ENCODE measurements around the gene SHE. TPM values are rescaled to one million over a fixed set of nuclear protein-coding genes. Genes with fewer than 3 reads are reported as not detected.

Gene SHE
- polyA plus RNA-seq, 1 donor from 2014 or later = 0.04 TPM

DNA sequence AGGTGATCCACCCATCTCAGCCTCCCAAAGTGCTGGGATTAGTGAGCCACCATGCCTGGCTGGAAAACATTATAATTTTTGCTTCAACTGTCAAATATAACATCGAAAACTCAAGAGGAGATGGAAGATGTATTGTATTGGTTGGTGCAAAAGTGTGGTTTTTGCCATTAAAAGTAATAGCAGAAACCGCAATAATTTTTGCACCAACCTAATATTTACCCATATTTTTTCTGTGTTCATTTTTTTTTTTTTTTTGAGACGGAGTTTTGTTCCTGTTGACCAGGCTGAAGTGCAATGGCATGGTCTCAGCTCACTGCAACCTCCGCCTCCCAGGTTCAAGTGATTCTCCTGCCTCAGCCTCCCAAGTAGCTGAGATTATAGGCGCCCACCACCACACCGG is 27.1 kb upstream of the SHE start:
- Histone ChIP-seq H4K20me1 (ENCODE audit: insufficient read depth) (no peaks in the 10 kb centered on the region), H3K27ac (ENCODE audit: low read length) (no peak overlapping the region), H3K9me3 (ENCODE audit: low read length) (no peaks in the 10 kb centered on the region), H3K9ac (ENCODE audit: low read length) (no peak overlapping the region), H3K79me2 (replicated peaks; ENCODE audit: insufficient read depth, low read length) (no peaks in the 10 kb centered on the region), H3F3A (ENCODE audit: insufficient read depth, low read length, poor library complexity, severe bottlenecking) (no peaks in the 10 kb centered on the region), H3K27me3 (ENCODE audit: insufficient read depth, low read depth, low read length) (no peaks in the 10 kb centered on the region), H3K4me2 (ENCODE audit: low read length) (no peak overlapping the region), H3K9me2 (ENCODE audit: insufficient read depth, low read length) (no peaks in the 10 kb centered on the region), H3K4me3 (ENCODE audit: low read length) (no peak overlapping the region), H2AFZ (ENCODE audit: low read depth, low read length) (no peak overlapping the region), H3K36me3 (ENCODE audit: insufficient read depth, low read length) (no peaks in the 10 kb centered on the region)
- no peak for TF ChIP-seq EZH2 (IDR thresholded peaks at IDR 0.05; ENCODE audit: borderline replicate concordance, insufficient read depth, low read length, poor library complexity, severe bottlenecking)
- TF ChIP-seq POLR2AphosphoS5 (IDR thresholded peaks at IDR 0.05) = no peak
- TF ChIP-seq, protein P1, sequence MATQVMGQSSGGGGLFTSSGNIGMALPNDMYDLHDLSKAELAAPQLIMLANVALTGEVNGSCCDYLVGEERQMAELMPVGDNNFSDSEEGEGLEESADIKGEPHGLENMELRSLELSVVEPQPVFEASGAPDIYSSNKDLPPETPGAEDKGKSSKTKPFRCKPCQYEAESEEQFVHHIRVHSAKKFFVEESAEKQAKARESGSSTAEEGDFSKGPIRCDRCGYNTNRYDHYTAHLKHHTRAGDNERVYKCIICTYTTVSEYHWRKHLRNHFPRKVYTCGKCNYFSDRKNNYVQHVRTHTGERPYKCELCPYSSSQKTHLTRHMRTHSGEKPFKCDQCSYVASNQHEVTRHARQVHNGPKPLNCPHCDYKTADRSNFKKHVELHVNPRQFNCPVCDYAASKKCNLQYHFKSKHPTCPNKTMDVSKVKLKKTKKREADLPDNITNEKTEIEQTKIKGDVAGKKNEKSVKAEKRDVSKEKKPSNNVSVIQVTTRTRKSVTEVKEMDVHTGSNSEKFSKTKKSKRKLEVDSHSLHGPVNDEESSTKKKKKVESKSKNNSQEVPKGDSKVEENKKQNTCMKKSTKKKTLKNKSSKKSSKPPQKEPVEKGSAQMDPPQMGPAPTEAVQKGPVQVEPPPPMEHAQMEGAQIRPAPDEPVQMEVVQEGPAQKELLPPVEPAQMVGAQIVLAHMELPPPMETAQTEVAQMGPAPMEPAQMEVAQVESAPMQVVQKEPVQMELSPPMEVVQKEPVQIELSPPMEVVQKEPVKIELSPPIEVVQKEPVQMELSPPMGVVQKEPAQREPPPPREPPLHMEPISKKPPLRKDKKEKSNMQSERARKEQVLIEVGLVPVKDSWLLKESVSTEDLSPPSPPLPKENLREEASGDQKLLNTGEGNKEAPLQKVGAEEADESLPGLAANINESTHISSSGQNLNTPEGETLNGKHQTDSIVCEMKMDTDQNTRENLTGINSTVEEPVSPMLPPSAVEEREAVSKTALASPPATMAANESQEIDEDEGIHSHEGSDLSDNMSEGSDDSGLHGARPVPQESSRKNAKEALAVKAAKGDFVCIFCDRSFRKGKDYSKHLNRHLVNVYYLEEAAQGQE (IDR thresholded peaks at IDR 0.05; ENCODE audit: borderline replicate concordance) = no peak
- TF ChIP-seq SMC3 (conservative IDR thresholded peaks at IDR 0.05; ENCODE audit: poor library complexity) = no peak
- TF ChIP-seq, protein P2, sequence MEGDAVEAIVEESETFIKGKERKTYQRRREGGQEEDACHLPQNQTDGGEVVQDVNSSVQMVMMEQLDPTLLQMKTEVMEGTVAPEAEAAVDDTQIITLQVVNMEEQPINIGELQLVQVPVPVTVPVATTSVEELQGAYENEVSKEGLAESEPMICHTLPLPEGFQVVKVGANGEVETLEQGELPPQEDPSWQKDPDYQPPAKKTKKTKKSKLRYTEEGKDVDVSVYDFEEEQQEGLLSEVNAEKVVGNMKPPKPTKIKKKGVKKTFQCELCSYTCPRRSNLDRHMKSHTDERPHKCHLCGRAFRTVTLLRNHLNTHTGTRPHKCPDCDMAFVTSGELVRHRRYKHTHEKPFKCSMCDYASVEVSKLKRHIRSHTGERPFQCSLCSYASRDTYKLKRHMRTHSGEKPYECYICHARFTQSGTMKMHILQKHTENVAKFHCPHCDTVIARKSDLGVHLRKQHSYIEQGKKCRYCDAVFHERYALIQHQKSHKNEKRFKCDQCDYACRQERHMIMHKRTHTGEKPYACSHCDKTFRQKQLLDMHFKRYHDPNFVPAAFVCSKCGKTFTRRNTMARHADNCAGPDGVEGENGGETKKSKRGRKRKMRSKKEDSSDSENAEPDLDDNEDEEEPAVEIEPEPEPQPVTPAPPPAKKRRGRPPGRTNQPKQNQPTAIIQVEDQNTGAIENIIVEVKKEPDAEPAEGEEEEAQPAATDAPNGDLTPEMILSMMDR (IDR thresholded peaks at IDR 0.05; ENCODE audit: poor library complexity, severe bottlenecking) = no peak
- no peak for TF ChIP-seq RAD21 (conservative IDR thresholded peaks at IDR 0.05)
- TF ChIP-seq TAF1 (IDR thresholded peaks at IDR 0.05; ENCODE audit: low read depth) = no peak

DNA sequence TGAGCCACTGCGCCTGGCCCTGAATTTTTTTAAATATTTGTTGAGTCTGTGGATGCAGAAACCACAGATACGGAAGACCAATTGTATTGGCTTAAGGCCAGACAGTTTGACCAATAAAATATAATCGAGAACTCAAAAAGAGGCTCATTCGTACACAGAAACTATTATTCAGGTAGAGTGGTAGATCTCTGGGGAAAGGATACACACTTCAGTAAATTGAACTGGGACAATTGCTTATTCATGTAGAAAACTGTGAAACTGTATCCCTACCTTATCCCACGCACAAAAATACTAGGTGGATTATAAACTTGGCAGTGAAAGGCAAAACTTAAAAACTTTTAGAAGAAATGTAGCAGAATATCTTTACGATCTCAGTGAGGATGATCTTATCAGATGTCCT is 25.0 kb upstream of the SHE start:
- H3K79me2 ChIP-seq (replicated peaks; ENCODE audit: insufficient read depth, low read length) = no peaks in the 10 kb centered on the region
- no peak overlapping the region for H3K4me2 ChIP-seq (ENCODE audit: low read length)
- no peaks in the 10 kb centered on the region for H3F3A ChIP-seq (ENCODE audit: insufficient read depth, low read length, poor library complexity, severe bottlenecking)
- H3K9ac ChIP-seq (ENCODE audit: low read length) = no peak overlapping the region
- no peaks in the 10 kb centered on the region for H3K27me3 ChIP-seq (ENCODE audit: insufficient read depth, low read depth, low read length)
- no peaks in the 10 kb centered on the region for H3K36me3 ChIP-seq (ENCODE audit: insufficient read depth, low read length)
- H3K4me3 ChIP-seq (ENCODE audit: low read length) = no peak overlapping the region
- no peaks in the 10 kb centered on the region for H4K20me1 ChIP-seq (ENCODE audit: insufficient read depth)
- no peak overlapping the region for H2AFZ ChIP-seq (ENCODE audit: low read depth, low read length)
- H3K27ac ChIP-seq (ENCODE audit: low read length) = no peak overlapping the region
- no peaks in the 10 kb centered on the region for H3K9me3 ChIP-seq (ENCODE audit: low read length)
- H3K9me2 ChIP-seq (ENCODE audit: insufficient read depth, low read length) = no peaks in the 10 kb centered on the region
- no peak for TF ChIP-seq EP300 (conservative IDR thresholded peaks at IDR 0.05; ENCODE audit: poor library complexity, severe bottlenecking)
- TF ChIP-seq TAF1 (IDR thresholded peaks at IDR 0.05; ENCODE audit: low read depth) = no peak
- TF ChIP-seq, protein P1 (IDR thresholded peaks at IDR 0.05; ENCODE audit: borderline replicate concordance) = no peak
- TF ChIP-seq SMC3 (conservative IDR thresholded peaks at IDR 0.05; ENCODE audit: poor library complexity) = no peak
- TF ChIP-seq POLR2AphosphoS5 (IDR thresholded peaks at IDR 0.05) = no peak
- TF ChIP-seq EZH2 (IDR thresholded peaks at IDR 0.05; ENCODE audit: borderline replicate concordance, insufficient read depth, low read length, poor library complexity, severe bottlenecking) = no peak
- TF ChIP-seq RAD21 (conservative IDR thresholded peaks at IDR 0.05) = no peak
- TF ChIP-seq, protein P2 (IDR thresholded peaks at IDR 0.05; ENCODE audit: poor library complexity, severe bottlenecking) = no peak
- TF ChIP-seq MXI1 (conservative IDR thresholded peaks at IDR 0.05; ENCODE audit: poor library complexity, severe bottlenecking) = no peak
